AG09319 (cell line): ENCODE results near the gene MS4A10.

Experiments
- DNase-seq: peaks from one replicate; pipeline ENCODE4 v3.0.0-alpha.2; 2010; ENCODE audit warnings: low read depth; ENCODE audit errors: extremely low read depth
- TF ChIP-seq, protein P1 (sequence below): IDR thresholded peaks from 2 replicates; pipeline ENCODE4 v1.5.1; 2011; ENCODE audit warnings: low read depth, mild to moderate bottlenecking, inconsistent platforms, low read length, moderate library complexity

Gene MS4A10

DNA sequence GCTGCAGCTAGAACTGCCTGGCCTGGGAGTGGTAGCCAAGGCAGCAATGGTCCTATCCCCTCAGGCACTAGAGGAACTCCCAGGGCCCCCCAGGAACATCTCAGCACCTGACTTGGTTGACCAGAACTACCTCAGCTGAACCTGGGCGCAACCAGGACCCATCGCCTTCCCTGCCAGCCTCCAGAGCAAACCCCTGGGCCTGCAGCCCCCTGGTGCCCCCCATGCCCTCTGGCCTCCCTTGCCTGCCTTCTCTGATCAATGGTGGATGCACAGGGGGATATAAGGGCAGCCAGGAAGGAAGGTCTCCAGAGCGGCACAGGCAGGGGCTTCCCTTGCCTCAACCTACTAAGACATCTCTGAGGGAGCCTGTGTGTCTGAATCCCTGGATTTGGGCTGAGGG, 13.5 kb downstream of the MS4A10 start:
- no peak for DNase-seq
- TF ChIP-seq, protein P1, sequence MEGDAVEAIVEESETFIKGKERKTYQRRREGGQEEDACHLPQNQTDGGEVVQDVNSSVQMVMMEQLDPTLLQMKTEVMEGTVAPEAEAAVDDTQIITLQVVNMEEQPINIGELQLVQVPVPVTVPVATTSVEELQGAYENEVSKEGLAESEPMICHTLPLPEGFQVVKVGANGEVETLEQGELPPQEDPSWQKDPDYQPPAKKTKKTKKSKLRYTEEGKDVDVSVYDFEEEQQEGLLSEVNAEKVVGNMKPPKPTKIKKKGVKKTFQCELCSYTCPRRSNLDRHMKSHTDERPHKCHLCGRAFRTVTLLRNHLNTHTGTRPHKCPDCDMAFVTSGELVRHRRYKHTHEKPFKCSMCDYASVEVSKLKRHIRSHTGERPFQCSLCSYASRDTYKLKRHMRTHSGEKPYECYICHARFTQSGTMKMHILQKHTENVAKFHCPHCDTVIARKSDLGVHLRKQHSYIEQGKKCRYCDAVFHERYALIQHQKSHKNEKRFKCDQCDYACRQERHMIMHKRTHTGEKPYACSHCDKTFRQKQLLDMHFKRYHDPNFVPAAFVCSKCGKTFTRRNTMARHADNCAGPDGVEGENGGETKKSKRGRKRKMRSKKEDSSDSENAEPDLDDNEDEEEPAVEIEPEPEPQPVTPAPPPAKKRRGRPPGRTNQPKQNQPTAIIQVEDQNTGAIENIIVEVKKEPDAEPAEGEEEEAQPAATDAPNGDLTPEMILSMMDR = no peak

DNA sequence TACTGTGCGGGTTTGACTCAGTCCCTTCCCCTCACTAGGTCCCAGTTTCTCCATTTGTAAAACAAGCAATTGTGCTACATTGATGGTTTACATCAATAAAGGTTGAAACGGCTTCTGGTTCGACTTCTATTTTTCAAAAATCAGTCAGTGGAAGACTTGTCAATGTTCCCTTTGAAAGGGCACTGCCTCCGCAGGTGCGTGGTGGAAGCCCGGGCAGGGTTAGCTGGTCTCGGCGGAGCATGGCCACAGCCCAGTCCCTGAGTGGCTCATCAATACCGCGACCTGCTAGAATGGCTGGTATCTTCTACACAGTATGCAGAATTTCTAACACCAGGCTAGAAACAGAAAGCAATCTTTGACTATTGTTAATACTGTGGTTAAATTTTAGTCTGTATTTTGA, 16.1 kb downstream of the MS4A10 start:
- DNase-seq = no peak
- TF ChIP-seq, protein P1 = no peak

DNA sequence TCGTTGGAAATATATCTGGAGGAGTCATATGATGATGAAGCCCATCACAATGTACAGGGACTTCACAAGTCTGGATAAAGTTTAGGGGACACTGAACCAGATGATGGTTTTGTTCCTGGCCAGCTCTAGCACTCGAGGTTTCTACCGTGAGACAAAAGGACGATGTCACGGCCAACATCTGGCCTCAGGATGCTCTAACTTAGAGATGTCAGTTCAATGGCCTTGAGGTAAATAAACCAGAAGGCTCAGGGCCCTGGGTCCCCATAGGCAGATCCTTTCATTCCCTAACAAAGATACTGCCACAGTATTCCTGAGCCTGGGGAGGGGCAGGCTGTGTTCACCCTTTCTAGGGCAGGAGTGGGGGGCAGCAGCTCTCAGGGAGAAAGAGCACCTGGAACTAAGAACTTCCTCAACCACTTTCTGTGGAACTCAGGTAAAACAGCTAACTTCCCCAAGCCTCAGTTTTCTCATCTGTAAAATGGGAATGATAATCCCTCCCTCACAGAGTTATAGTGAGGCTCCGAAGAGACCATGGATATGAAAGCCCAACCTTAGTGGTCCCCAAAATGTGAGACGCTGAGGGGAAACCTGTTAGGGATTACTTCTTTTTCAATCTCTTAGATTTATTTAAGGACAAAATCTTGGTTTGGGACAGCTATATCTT, 18.3 kb downstream of the MS4A10 start:
- DNase-seq = no peak
- TF ChIP-seq, protein P1 = no peak

DNA sequence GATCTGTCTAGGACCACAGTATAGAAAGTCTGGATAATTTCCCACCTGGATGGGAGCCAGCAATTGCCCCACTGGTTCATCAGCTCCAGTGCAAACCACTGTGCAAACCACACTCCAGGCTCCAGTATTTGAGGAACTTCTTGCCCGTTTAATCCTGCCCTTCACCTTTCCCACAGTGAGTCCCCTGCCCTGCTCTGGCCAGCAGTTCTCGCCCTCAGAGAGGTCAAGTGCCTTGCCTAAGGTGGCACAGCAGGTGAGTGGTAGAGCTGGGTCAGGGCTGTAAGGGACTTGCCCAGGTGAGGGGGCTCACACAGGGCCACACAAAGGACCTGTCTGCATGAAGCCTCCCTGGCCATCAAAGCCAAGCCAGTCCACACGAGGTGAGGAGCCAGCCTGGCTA, 24.1 kb downstream of the MS4A10 start:
- TF ChIP-seq, protein P1 = no peak
- no peak for DNase-seq

DNA sequence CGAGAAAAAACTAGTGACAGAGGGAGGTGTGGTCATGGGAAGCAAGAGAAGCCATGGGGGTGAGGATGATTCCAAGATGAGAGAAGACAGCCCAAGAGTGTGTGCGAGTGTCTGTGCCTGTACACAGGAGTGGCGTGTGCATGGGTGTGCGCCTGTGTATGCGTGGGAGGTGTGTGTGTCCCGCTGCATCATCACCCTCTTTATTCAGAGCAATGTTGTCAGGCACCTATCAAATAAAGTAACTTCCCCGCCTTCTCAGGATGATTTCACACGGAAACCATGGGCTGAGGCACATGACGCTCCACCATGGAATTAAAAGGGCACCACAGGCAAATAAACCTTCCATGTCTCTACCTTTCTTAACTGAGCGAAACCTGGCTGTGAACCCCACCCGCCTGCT, 24.6 kb downstream of the MS4A10 start:
- DNase-seq = no peak
- TF ChIP-seq, protein P1 = no peak

DNA sequence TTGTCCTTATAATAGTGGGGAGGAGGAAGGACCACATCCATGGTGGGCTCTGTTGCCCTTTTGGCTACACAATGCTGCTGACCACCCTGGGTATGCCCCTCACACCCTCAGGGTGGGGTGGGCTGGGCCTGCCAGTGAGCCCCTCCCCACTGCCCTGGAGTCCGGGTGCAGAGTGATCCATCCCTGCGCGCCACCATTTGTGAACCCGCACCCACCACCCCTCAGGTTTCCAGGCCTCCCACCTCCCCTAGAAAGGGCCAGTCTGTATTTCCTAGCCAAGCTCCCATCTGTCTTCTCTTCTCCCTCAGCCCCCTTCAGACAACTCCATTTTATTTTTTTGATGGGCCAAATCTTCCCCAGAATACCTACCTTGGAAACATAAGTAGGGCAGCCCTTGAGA, 25.0 kb downstream of the MS4A10 start:
- TF ChIP-seq, protein P1 = no peak

DNA sequence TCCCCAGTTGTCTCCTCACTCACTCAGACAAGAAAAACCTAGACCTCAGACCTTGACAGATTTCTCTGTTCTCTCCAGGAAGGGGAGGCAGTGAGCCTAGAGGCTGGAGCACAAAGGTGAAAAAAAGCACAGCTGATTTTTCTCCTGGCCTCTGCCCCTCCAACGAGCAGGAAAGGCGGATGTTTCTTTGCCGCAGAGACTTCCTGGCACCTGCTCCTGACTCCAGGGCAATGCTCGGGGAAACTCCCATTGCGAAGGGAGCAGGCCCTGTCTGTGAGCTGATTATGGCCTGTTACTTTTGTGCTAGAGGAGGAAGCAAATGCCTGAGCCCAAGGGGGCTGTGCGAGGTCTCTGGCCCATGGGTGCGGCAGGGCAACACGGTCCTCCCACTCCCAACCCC, 25.4 kb downstream of the MS4A10 start:
- DNase-seq = no peak
- TF ChIP-seq, protein P1 = no peak

More for the DNA sequence above, 25.0 kb downstream of the MS4A10 start:
- DNase-seq = no peak
